ENCODE results near the gene PCBP1. TPM values are rescaled to one million over a fixed set of nuclear protein-coding genes. Genes with fewer than 3 reads are reported as not detected.

Gene PCBP1
- total RNA-seq, 1 experiment from 2014 or later, result 276 TPM

- CTCF ChIA-PET, result no interaction called here
- Histone ChIP-seq H3K27me3 (ENCODE audit: control insufficient read depth, insufficient read depth, low read length) (no peaks in the 10 kb centered on the region), H3K4me3 (ENCODE audit: low read depth in 2 of 2, low read length in 2 of 2) (peak overlapping the region; percentile 49 to 88), H3K9me3 (ENCODE audit: control insufficient read depth, insufficient read depth, low read depth, low read length) (no peaks in the 10 kb centered on the region), H3K27ac (ENCODE audit: low read length) (peak overlapping the region; percentile 95), H3K36me3 (ENCODE audit: control insufficient read depth, insufficient read depth, low read length) (no peaks in the 10 kb centered on the region), H3K4me1 (ENCODE audit: control insufficient read depth, insufficient read depth, low read length) (peaks cover 23% of the 10 kb centered on the region)
- no TSS peak for BruUV-seq (replicated peaks)
- ATAC-seq (peak; percentile 5; the same call in 1 of the 2 replicates), DNase-seq (ENCODE audit: low read depth, low spot score) (no peak)
- in situ Hi-C loops (cut with HindIII; ENCODE audit: low pct_unique_long_range_greater_than_20kb, low sequenced_read_pairs) (no loop called here), intact Hi-C loops (cut with micrococcal nuclease; ENCODE audit: unreplicated experiment) (no loop called here)
- POLR2A ChIA-PET, result interaction anchor here (0.5 to 1.1 kb wide), 4 partner anchors 13 to 60 kb away, joined by 3 to 5 read pairs (median 4); no protein-coding TSS in a partner anchor
- TF ChIP-seq TCF7L2 (IDR thresholded peaks at IDR 0.05; ENCODE audit: low read depth, low read length), result no peak
- TF ChIP-seq REST (IDR thresholded peaks at IDR 0.05; ENCODE audit: insufficient read depth in 1 of 2, low read depth in 2 of 2, low read length in 1 of 2), result no peak
- no peak for TF ChIP-seq SIN3A (IDR thresholded peaks at IDR 0.05; ENCODE audit: borderline replicate concordance, insufficient read depth, low read depth, low read length)
- TF ChIP-seq, protein P1, sequence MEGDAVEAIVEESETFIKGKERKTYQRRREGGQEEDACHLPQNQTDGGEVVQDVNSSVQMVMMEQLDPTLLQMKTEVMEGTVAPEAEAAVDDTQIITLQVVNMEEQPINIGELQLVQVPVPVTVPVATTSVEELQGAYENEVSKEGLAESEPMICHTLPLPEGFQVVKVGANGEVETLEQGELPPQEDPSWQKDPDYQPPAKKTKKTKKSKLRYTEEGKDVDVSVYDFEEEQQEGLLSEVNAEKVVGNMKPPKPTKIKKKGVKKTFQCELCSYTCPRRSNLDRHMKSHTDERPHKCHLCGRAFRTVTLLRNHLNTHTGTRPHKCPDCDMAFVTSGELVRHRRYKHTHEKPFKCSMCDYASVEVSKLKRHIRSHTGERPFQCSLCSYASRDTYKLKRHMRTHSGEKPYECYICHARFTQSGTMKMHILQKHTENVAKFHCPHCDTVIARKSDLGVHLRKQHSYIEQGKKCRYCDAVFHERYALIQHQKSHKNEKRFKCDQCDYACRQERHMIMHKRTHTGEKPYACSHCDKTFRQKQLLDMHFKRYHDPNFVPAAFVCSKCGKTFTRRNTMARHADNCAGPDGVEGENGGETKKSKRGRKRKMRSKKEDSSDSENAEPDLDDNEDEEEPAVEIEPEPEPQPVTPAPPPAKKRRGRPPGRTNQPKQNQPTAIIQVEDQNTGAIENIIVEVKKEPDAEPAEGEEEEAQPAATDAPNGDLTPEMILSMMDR (IDR thresholded peaks at IDR 0.05), result no peak
- no peak; the same call in 1 of the 2 replicates for TF ChIP-seq POLR2AphosphoS5 (IDR thresholded peaks at IDR 0.05; ENCODE audit: low read depth, low read length)
Observed at GRCh38 chr2:70123829-70124116, 36.5 kb downstream of the PCBP1 start.

GRCh38 chr2:70124983-70125480 lies 37.8 kb downstream of the PCBP1 start:
- intact Hi-C loops (cut with micrococcal nuclease; ENCODE audit: unreplicated experiment) (no loop called here), in situ Hi-C loops (cut with HindIII; ENCODE audit: low pct_unique_long_range_greater_than_20kb, low sequenced_read_pairs) (no loop called here)
- Histone ChIP-seq H3K27ac (ENCODE audit: low read length) (peak overlapping the region; percentile 95), H3K4me3 (ENCODE audit: low read depth in 2 of 2, low read length in 2 of 2) (peak overlapping the region; percentile 49 to 88), H3K9me3 (ENCODE audit: control insufficient read depth, insufficient read depth, low read depth, low read length) (no peaks in the 10 kb centered on the region), H3K27me3 (ENCODE audit: control insufficient read depth, insufficient read depth, low read length) (no peaks in the 10 kb centered on the region), H3K4me1 (ENCODE audit: control insufficient read depth, insufficient read depth, low read length) (peaks cover 23% of the 10 kb centered on the region), H3K36me3 (ENCODE audit: control insufficient read depth, insufficient read depth, low read length) (no peaks in the 10 kb centered on the region)
- DNase-seq (ENCODE audit: low read depth, low spot score) (no peak), ATAC-seq (peak; percentile 78)
- ChIA-PET POLR2A (interaction anchor here (0.5 to 1.4 kb wide), 6 partner anchors 11 to 210 kb away, joined by 3 to 14 read pairs (median 8); no protein-coding TSS in a partner anchor), CTCF (interaction anchor here (0.7 kb wide), 1 partner anchor 19 kb away, joined by 7 read pairs; no protein-coding TSS in a partner anchor)
- BruUV-seq (replicated peaks), result no TSS peak
- peak; percentile 72 for TF ChIP-seq POLR2AphosphoS5 (IDR thresholded peaks at IDR 0.05; ENCODE audit: low read depth, low read length)
- peak; percentile 70; the same call in 1 of the 2 replicates for TF ChIP-seq SIN3A (IDR thresholded peaks at IDR 0.05; ENCODE audit: borderline replicate concordance, insufficient read depth, low read depth, low read length)
- TF ChIP-seq TCF7L2 (IDR thresholded peaks at IDR 0.05; ENCODE audit: low read depth, low read length), result no peak

DNA sequence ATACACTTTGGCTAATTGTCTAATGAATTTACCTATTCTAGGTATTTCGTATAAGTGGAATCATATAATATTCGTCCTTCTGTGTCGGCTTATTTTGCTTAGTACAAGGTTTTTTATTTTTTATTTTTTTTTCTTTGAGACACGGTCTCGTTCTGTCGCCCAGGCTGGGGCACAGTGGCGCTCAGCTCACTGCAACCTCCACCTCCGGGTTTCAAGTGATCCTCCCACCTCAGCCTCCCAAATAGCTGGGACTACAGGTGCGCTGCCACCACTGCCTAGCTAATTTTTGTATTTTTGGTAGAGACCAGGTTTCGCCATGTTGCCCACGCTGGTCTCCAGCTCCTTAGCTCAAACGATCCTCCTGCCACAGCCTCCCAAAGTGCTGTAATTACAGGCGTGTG lies 38.2 kb downstream of the PCBP1 start:
- ChIA-PET POLR2A (interaction anchor here (0.5 to 1.4 kb wide), 5 partner anchors 11 to 35 kb away, joined by 3 to 14 read pairs (median 9); no protein-coding TSS in a partner anchor), CTCF (no interaction called here)
- H3K4me3 ChIP-seq (ENCODE audit: low read depth in 2 of 2, low read length in 2 of 2), result peak overlapping the region; percentile 49 to 88
- no TSS peak for BruUV-seq (replicated peaks)
- no peak for ATAC-seq
- no peaks in the 10 kb centered on the region for H3K27me3 ChIP-seq (ENCODE audit: control insufficient read depth, insufficient read depth, low read length)
- no peaks in the 10 kb centered on the region for H3K9me3 ChIP-seq (ENCODE audit: control insufficient read depth, insufficient read depth, low read depth, low read length)
- peaks cover 23% of the 10 kb centered on the region for H3K4me1 ChIP-seq (ENCODE audit: control insufficient read depth, insufficient read depth, low read length)
- TF ChIP-seq SIN3A (IDR thresholded peaks at IDR 0.05; ENCODE audit: borderline replicate concordance, insufficient read depth, low read depth, low read length) (no peak), REST (IDR thresholded peaks at IDR 0.05; ENCODE audit: insufficient read depth in 1 of 2, low read depth in 2 of 2, low read length in 1 of 2) (no peak), TCF7L2 (IDR thresholded peaks at IDR 0.05; ENCODE audit: low read depth, low read length) (no peak), POLR2AphosphoS5 (IDR thresholded peaks at IDR 0.05; ENCODE audit: low read depth, low read length) (no peak)
- TF ChIP-seq, protein P1 (IDR thresholded peaks at IDR 0.05), result no peak
- H3K27ac ChIP-seq (ENCODE audit: low read length), result peak overlapping the region; percentile 95
- no peak for DNase-seq (ENCODE audit: low read depth, low spot score)
- H3K36me3 ChIP-seq (ENCODE audit: control insufficient read depth, insufficient read depth, low read length), result no peaks in the 10 kb centered on the region
- intact Hi-C loops (cut with micrococcal nuclease; ENCODE audit: unreplicated experiment), result no loop called here
- in situ Hi-C loops (cut with HindIII; ENCODE audit: low pct_unique_long_range_greater_than_20kb, low sequenced_read_pairs), result no loop called here
